Posterior cingulate gyrus (tissue), 11 donors: Measurements from ENCODE around the gene PNKD.

Experiments used
- DNase-seq, 10 donors: peaks; one replicate each; pipeline versions ENCODE4 v3.0.0 to v3.0.0-alpha.2; 2020 to 2021; ENCODE audit warnings: mixed read lengths in 3 of 10
- intact Hi-C: fragments of 100-400 bp; cut with DNase I; formaldehyde crosslinking; loops from one replicate; pipeline ENCODE4 v1.15.1; 2023

PNKD gene

DNA sequence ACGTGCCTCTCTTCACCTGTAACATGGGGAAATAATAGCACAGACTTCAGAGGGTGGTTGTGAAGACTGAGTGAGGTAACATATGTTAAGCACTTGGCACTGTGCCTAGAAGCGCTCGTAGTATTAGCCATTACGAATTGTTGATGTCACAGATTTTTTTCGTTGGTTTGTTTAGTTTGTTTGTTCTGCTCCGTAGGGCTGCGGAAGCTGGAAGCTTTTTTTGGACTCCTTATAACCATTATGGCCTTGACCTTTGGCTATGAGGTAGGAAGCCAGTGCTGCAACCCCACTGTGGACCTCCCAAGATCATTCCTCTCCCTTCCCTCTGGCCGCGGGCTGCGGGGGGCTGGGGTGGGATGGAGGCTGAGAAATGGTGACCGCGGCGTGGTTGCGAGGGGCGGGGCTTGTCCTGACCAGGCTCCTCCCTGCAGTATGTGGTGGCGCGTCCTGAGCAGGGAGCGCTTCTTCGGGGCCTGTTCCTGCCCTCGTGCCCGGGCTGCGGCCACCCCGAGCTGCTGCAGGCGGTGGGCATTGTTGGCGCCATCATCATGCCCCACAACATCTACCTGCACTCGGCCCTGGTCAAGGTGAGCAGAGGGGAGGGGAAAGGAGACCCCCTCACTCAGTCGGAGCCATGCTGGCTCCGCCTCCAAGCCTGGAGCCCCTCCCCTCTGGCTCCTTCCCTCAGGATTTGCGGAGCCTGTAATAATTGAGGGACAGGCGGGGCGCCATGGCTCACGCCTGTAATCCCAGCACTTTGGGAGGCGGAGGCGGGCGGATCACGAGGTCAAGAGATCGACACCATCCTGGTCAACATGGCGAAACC, 117.3 kb downstream of the PNKD start:
- intact Hi-C loops, result no loop called here
- peak in 2 of 10 donors; percentile 79 to 90 for DNase-seq

DNA sequence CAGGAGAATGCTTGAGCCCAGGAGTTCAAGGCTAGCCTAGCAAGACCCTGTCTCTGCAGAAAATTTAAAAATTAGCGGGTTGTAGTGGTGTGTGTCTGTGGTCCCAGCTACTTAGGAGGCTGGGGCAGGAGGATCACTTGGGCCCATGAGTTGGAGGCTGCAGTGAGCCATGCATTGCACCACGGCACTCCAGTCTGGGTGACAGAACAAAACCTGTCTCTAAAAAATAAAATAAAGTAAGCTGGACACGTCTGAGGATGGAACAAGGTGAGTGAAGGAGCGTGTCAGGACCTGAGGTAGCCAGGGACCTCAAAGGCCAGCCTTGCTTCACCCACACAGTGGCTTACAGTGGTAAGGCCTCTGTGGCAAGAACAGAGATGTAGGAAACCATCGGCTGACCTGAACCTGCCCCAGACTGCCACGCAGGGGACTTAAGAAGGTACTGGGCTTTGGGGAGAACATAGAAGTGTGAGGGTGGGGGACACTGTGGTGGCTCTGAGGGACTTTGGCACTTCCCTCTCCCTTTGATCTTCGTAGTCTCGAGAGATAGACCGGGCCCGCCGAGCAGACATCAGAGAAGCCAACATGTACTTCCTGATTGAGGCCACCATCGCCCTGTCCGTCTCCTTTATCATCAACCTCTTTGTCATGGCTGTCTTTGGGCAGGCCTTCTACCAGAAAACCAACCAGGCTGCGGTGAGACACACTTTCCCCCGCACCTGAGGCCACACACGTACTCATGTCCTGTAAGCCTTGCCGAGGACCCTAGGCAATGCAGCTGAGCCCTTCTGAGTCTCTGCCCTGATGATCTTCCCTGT, 119.2 kb downstream of the PNKD start:
- peak in 1 of 10 donors; percentile 77 for DNase-seq
- intact Hi-C loops, result no loop called here

DNA sequence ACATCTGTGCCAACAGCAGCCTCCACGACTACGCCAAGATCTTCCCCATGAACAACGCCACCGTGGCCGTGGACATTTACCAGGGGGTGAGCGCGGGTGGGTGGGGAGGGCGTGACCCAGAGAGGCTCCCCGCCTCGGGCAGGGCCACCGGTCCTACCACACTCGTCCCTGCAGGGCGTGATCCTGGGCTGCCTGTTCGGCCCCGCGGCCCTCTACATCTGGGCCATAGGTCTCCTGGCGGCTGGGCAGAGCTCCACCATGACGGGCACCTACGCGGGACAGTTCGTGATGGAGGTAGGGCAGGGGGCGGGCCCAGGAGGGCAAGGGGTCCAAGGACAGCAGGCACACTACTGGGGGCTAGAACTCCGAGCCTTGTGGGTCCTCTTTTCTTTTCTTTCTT, 120.9 kb downstream of the PNKD start:
- DNase-seq, result peak in 1 of 10 donors; percentile 72
- intact Hi-C loops, result no loop called here

DNA sequence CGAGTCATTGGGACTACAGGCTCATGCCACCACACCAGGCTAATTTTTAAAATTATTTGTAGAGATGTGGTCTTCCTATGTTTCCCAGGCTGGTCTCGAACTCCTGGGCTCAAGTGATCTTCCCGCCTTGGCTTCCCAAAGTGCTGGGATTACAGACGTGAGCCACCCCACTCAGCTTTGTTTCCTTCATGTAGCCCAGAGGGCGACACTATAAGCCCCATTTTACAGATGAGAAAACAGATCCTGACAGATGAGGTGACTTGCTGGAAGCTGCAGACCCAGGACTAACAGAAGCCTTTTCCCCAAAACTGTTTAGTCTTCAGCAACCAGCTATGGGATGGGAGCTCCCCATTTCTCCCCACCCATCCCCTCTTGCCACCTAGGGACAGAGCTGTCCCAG, 122.1 kb downstream of the PNKD start:
- DNase-seq, result peak in 1 of 10 donors; percentile 33
- intact Hi-C loops, result no loop called here

DNA sequence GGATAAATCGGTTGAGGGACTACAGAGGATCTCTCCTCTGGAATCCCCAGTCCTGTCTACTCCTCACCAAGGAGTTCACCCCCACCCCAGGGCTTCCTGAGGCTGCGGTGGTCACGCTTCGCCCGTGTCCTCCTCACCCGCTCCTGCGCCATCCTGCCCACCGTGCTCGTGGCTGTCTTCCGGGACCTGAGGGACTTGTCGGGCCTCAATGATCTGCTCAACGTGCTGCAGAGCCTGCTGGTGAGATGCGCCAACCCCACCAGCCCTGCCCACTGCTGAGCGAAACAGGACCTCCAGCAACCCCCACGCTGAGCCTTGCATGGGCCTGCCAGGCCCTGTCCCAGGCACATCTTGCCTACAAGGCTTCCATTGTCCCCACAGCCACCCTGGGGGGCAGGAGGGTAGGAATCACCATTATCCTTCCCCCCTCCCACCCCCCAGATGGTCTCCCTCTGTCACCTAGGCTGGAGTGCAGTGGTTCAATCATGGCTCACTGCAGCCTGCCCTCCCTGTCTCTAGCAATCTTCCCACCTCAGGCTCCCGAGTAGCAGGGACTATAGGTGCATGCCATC, 122.7 kb downstream of the PNKD start:
- DNase-seq, result peak in 1 of 10 donors; percentile 75
- intact Hi-C loops, result no loop called here

DNA sequence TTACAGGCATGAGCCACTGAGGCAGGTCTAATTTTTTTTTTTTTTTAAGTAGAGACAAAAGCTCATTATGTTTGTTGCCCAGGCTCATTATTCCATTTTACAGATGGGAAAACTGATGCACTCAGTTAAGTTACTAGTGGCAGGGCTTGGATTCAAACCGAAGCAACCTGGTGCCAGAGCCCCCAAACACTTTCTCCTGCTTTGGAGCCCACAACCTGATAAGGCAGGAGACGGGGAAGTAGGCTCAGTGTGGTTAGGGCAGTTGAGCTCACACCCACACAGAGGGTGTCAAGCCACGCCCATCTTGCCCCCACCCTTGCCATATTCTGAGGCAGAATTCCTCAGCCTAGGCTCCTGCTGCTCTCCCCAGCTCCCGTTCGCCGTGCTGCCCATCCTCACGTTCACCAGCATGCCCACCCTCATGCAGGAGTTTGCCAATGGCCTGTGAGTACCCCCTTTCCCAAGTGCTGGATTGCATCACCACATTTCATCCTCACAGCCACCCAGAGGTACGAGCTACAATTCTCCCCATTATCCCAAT, 123.5 kb downstream of the PNKD start:
- peak in 1 of 10 donors; percentile 48 for DNase-seq
- intact Hi-C loops, result no loop called here

DNA sequence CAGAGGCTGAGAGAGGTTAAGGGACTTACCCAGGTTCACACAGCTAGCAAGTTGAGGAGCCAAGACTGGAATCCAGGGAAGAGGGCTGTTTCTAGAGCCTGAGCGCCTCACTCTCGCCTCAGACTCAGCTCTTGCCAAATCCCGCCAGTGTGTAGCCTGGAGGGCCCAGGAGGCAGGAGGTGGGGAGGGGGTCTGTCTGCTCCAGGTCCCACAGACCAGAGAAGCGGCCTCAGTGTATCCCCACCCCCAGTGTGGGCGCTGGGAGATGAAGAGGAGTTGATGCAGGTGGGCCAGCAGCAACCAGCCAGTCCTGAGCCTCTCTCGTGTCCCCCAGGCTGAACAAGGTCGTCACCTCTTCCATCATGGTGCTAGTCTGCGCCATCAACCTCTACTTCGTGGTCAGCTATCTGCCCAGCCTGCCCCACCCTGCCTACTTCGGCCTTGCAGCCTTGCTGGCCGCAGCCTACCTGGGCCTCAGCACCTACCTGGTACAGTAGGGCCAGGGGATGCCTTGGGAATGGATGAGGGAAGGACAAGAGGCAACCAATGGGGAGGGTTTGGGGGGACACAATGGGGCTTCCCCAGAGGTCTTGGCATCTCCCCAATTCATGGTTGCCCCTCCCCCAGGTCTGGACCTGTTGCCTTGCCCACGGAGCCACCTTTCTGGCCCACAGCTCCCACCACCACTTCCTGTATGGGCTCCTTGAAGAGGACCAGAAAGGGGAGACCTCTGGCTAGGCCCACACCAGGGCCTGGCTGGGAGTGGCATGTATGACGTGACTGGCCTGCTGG, 124.2 kb downstream of the PNKD start:
- DNase-seq, result peak in 1 of 10 donors; percentile 72
- intact Hi-C loops, result loop anchor here (5.0 kb wide), 3 partner anchors 92 to 177 kb away; partner anchors contain the start of gene ARPC2

DNA sequence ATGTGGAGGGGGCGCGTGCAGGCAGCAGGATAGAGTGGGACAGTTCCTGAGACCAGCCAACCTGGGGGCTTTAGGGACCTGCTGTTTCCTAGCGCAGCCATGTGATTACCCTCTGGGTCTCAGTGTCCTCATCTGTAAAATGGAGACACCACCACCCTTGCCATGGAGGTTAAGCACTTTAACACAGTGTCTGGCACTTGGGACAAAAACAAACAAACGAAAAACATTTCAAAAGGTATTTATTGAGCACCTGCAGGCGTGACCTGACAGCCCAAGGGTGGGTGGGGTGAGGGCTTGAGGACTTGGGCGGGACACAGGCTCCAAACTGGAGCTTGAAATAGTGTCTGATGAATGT, 124.7 kb downstream of the PNKD start:
- DNase-seq, result no peak
- intact Hi-C loops, result loop anchor here (5.0 kb wide), 3 partner anchors 93 to 178 kb away; partner anchors contain the start of gene ARPC2

DNA sequence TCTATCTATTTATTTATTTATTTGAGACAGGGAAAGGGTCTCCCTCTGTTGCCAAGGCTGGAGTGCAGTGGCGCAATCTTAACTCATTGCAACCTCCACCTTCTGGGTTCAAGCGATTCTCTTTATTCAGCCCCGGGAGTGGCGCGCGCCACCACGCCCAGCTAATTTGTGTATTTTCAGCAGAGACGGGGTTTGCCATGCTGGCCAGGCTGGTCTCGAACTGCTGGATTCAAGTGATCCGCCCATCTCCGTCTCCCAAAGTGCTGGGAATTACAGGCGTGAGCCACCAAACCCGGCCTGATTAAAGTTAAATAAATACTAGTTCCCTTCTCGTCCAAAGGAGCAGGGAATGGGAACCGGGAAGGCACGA, 125.1 kb downstream of the PNKD start:
- intact Hi-C loops, result loop anchor here (5.0 kb wide), 3 partner anchors 93 to 178 kb away; partner anchors contain the start of gene ARPC2
- DNase-seq, result no peak

DNA sequence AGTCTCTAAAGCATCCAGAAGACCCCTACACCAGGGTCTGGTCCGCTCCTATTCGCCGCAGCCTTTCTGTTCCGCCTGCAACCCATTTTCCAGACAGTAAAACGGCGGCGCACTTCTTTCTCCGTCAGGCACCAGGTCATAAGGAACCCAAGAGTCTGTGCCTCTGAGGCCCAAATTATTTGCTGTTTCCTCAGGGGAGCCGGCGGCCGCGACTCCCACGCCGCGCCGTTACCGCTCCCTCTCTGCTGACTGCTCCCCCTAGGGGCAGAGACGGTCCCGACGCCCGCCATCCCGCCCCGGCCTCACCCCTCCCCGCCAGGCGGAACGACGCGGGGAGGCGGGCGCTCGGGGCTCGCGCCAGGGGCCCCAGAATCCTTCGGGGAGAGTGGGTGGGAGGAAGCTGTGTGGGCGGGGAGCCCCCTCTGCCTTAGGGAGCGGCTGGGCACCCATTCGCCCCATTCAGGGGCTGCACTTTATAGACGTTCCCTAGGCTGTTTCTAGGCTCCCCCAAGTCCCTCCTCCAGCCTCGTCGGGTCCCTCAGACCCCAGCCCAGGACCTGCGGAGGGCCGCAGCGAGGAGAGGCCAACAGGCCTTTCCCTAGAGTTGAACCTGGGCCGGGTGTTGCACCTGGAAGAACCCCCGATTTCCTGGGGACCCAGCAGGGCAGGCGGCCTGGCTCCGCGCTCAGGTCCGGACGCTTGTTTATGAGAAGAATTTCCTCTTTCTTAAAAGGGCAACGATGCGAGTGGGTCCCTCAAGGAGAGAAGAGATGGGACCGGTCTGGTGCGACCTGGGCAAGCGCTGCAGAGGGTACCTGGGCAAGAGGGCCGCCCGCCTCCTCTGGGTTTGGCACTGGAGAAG, 125.7 kb downstream of the PNKD start:
- intact Hi-C loops, result loop anchor here (2.0 to 5.0 kb wide), 4 partner anchors 94 to 179 kb away; partner anchors contain the start of gene ARPC2
- peak; percentile 90 to 99 (median 93) for DNase-seq
